ENCODE results near the gene SPANXN2.
"Not testable (repeated sequence)": the region's sequence is repeated elsewhere in the genome, so short reads cannot be mapped to it uniquely, and the experiment has no call there.

The SPANXN2 gene

DNA sequence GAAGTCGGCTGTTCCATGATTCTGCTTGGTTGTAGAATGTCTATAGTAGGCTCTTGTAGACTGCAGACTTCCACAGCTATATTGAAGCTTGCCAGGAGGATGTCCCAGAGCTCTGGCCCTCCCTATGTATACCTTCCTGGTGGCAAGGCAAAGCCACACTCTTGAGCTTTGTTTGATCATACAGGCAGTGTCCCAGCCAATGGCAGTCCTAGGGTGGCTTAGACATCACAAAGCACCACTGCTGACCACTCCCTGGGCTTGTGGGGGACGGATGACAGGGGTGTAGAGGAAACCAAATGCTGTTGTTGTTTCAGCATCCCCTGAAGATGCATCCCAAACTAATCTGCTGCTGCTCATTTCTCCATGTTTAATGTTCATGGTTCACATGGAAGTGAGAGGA lies at the start of gene SPANXN2:
SPANXN2 (minus strand) TSS at position 101 of the 400 bp plus-strand sequence; CDS start at position 17, 84 bp downstream.
- DNase-seq (ENCODE audit: low read depth, low spot score): not testable (repeated sequence)

DNA sequence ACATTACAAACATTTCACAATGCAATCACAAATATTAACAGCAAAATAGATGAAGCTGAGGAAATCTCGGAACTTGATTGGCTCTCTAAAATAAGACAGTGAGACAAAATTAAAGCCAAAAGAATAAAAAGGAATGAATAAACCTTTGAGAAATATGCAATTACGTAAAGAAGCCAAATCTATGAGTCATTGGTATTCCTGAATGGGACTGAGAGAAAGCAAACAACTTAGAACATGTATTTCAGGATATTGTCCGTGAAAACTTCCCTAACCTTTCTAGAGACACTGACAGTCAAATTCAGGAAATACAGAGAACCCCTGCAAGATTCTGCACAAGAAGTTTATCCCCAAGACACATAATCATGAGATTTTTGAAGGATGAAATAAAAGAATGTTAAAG lies 48.4 kb upstream of the SPANXN2 start:
- DNase-seq (ENCODE audit: low read depth, low spot score): no peak

GRCh38 chrX:143767789-143768188 lies 47.2 kb upstream of the SPANXN2 start:
- not testable (repeated sequence) for DNase-seq (ENCODE audit: low read depth, low spot score)

- no peak for DNase-seq (ENCODE audit: low read depth, low spot score)
Measured at GRCh38 chrX:143757887-143758286, 37.3 kb upstream of the SPANXN2 start.

GRCh38 chrX:143757375-143757774 lies 36.8 kb upstream of the SPANXN2 start:
- DNase-seq (ENCODE audit: low read depth, low spot score): no peak

- no peak for DNase-seq (ENCODE audit: low read depth, low spot score)
Measured at GRCh38 chrX:143754183-143754582, 33.6 kb upstream of the SPANXN2 start.

DNA sequence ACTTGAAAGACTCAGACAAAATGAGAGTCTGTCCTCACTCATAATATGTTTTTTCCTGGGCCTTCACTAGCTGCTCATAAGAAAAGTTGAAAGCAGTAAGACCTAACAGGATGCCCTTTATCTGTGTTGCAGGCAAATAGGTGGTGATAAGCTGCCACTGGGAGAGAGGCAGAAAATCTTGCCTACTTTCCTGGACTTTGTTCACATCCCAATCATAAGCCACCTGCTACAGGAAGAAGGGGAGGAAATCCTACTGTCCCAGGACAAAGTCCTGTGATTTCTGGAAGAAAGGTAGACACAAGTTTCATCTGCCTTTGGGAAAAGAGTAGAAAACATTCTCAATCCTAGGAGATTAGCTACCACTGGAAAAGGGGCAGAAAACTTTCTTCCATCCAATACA lies 13.3 kb upstream of the SPANXN2 start:
- DNase-seq (ENCODE audit: low read depth, low spot score): no peak

DNA sequence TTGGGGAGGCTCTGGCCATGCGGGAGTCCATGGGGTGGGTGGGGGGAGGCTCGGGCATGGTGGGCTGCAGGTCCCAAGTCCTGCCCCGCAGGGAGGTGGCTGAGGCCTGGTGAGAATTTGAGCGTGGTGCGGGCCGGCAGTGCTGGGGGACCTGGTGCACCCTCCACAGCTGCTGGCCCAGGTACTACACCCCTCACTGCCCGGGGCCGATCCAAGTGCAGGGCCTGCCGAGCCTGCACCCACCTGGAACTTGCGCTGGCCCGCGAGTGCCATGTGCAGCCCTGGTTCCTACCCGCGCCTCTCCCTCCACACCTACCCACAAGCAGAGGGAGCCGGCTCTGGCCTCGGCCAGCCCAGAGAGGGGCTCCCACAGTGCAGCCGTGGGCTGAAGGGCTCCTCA lies 5.7 kb upstream of the SPANXN2 start:
- DNase-seq (ENCODE audit: low read depth, low spot score): no peak

GRCh38 chrX:143701460-143701859 lies 19.1 kb downstream of the SPANXN2 start:
- DNase-seq (ENCODE audit: low read depth, low spot score): no peak

DNA sequence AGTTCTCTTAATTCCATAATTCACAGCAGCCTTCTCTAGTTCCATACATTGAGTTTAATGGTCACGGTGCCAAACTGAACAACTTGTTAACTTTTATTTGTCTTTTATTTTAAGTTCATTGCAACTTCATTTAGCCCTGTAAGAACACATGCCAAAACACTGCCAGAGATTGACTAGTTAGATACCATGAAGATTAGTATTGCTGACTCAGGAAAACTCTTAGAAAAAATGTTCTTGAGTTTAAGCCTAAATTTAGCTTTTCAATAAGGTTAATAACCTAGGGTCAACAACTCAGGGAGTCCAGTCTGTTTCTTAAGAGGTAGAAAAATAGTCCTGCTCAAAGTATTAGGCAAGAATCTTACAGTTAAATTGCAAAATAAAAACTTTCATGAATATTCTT lies 25.7 kb downstream of the SPANXN2 start:
- DNase-seq (ENCODE audit: low read depth, low spot score): no peak

- no peak for DNase-seq (ENCODE audit: low read depth, low spot score)
Measured at GRCh38 chrX:143683486-143683885, 37.1 kb downstream of the SPANXN2 start.

- DNase-seq (ENCODE audit: low read depth, low spot score): no peak
Measured at GRCh38 chrX:143674926-143675325, 45.6 kb downstream of the SPANXN2 start.

DNA sequence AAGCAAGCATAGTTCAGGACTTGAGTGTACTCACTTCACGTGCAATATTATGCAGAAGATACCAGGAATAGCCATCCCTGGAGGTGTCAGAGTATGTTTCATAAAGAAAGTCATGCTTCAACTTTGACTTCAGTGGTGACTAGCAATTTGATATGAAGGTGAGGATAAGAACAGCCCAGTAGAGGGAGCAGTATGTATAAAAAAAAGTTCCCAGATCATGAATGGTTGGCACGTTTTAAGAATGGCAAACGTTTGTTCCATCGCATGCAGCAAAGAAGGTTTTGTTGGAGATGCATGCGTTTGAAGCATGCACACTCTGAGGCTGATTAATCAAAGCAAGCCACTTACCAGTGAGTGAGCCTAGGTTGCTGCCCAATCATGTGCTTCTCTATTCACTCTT lies 51.2 kb downstream of the SPANXN2 start:
- no peak for DNase-seq (ENCODE audit: low read depth, low spot score)

GRCh38 chrX:143664302-143664701 lies 56.2 kb downstream of the SPANXN2 start:
- DNase-seq (ENCODE audit: low read depth, low spot score): no peak

DNA sequence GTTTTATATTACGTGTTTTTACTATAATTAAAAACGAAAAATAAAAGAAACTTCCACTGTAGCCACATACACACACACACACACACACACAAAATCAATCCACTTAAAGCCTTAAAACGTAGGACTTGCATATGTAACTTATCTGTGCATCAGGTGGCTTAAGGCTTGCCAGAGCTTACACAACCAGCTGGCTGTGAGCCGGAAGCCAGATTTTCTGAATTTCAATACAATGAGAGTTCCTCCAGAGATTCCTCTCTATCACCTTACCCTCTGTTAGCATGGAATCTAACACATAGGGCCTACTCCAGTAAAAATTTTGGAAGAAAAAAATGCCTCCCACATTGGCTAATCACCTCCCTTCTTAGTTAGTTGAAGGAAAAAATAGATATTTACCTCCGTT lies 56.8 kb downstream of the SPANXN2 start:
- no peak for DNase-seq (ENCODE audit: low read depth, low spot score)
